ENCODE results near the gene LRRC4C.

- no peak for TF ChIP-seq CTCF (IDR thresholded peaks at IDR 0.05; ENCODE audit: poor library complexity, severe bottlenecking)
- no peak for TF ChIP-seq EP300 (conservative IDR thresholded peaks at IDR 0.05; ENCODE audit: poor library complexity, severe bottlenecking)
- TF ChIP-seq EZH2 (IDR thresholded peaks at IDR 0.05; ENCODE audit: borderline replicate concordance, insufficient read depth, low read length, poor library complexity, severe bottlenecking) = no peak
- no peak for TF ChIP-seq SMC3 (conservative IDR thresholded peaks at IDR 0.05; ENCODE audit: poor library complexity)
- TF ChIP-seq POLR2AphosphoS5 (IDR thresholded peaks at IDR 0.05) = no peak
- no peak for TF ChIP-seq RAD21 (conservative IDR thresholded peaks at IDR 0.05)
- no peak for TF ChIP-seq TAF1 (IDR thresholded peaks at IDR 0.05; ENCODE audit: low read depth)
- no peak for TF ChIP-seq REST (IDR thresholded peaks at IDR 0.05; ENCODE audit: borderline replicate concordance)
Observed at GRCh38 chr11:40841231-40841630, 618.2 kb downstream of the LRRC4C start.

Measured in neural cell (in vitro differentiated cells).